ENCODE data around the gene FOXJ2.
A peak's percentile ranks its signal among the peaks of the same experiment; 100 is the strongest.
"Not testable (repeated sequence)": the region's sequence is repeated elsewhere in the genome, so short reads cannot be mapped to it uniquely, and the experiment has no call there.

FOXJ2 gene

DNA sequence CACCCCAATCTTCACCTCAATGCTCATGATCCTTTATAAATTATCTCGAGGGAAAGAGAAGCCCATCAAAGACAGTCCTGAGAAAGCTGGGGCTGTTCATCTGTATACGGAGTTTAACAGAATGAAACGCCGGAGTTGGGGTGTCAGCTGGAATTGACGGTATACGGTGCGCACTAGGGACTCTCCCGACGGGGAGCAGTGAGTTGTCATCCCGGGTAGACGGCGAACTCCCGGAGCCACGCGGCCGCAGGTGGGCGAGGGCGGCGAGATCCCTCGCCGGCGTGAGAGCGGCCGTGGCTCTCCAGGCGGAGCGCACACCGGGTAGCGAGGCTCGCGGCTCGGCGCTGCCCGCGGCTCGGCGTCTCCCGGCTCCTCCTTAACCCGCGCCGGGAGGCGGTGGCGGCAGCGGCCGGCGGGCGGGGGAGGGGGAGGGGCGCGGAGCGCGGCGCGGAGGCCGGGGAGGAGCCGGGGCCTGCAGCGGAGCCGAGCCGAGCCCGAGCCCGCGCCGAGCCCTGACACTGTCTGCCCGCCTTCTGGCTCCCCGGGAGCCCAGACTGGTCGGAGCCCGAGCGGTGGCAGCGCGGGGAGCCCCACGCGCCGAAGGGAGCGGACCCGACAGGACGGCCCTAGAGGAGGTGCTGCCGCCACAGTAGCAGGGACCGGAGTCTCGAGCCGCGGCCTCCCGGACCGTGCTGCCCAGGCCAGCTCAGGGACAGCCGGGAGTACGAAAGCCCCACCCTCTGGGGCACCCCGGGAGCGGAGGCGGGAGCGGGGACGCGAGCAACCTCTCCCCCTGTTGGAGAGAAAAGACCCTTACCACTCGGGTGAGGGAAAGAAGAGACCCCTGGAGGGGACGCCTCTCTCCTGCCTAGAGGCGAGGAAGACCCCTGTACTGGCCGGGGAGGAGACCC lies at the start of gene FOXJ2:
Gene FOXJ2 (plus strand): TSS at position 475 of the 911 bp plus-strand sequence. CDS start 7,117 bp downstream, outside the sequence.
- peak; percentile 75 for DNase-seq (ENCODE audit: low spot score)

DNA sequence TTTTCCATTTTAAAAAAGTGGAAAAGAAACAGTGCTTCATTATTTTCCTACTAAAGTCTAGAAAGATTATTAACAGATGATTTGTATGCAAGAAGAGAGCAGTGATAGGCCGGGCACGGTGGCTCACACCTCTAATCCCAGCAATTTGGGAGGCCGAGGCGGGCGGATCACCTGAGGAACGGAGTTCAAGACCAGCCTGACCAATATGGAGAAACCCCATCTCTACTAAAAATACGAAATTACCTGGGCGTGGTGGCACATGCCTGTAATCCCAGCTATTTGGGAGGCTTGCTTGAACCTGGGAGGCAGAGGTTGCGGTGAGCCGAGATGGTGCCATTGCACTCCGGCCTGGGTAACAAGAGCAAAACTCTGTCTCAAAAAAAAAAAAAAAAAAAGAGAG lies 49.5 kb upstream of the FOXJ2 start:
- DNase-seq (ENCODE audit: low spot score): not testable (repeated sequence)

DNA sequence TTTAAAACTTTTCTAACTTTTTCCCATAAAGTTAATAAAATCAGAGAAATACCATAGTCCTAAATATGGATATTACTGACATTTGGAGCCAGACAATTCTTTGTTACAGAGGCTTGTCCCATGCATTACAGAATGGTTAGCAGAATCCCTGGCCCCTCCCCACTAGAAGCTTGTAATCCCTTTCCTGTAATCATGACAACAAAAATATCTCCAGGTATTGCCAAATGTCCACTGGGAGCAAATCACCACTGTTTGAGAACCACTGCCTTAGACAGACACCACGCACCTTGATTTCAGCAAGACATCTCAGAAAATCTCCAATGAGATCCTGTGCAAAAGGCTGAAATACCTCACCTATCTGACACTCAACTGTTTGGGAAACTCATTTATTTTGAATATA lies 49.1 kb upstream of the FOXJ2 start:
- not testable (repeated sequence) for DNase-seq (ENCODE audit: low spot score)

DNA sequence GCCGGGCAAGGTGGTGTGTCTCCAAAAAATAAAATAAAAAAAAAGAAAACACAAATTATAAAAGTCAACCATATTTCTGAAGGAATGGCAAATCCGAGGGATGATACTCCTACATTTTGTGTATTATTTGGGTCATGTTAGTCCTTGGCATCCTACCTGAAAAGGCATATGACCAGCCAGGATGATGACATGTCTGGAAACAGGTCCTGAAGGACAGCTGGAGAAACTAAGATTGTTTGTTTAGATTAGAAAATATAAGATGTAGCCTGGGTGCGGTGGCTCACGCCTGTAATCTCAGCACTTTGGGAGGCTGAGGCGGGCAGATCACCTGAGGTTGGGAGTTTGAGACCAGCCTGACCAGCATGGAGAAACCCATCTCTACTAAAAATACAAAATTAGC lies 47.6 kb upstream of the FOXJ2 start:
- DNase-seq (ENCODE audit: low spot score): no peak

DNA sequence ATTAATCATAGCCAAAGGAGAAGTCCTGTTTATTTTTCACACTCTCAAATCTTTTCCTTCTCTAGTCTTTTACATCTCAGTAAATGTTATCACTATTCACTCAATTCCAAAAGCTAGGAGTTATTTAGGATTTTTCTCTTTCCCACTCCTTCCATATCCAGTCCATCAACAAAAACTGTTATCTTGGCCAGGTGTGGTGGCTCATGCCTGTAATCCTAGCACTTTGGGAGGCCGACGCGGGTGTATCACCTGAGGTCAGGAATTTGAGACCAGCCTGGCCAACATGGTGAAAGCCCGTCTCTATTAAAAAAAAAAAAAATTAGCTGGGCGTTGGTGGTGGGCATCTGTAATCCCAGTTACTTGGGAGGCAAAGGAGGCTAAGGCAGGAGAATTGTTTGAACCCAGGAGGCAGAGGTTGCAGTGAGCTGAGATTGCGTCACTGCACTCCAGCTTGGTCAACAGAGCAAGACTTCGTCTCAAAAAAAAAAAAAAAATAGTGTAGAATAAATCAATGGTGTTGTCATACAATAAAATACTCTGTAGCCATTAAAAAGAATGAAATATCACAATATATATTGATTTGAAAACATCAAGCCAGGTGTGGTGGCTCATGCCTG lies 46.6 kb upstream of the FOXJ2 start:
- no peak for DNase-seq (ENCODE audit: low spot score)

DNA sequence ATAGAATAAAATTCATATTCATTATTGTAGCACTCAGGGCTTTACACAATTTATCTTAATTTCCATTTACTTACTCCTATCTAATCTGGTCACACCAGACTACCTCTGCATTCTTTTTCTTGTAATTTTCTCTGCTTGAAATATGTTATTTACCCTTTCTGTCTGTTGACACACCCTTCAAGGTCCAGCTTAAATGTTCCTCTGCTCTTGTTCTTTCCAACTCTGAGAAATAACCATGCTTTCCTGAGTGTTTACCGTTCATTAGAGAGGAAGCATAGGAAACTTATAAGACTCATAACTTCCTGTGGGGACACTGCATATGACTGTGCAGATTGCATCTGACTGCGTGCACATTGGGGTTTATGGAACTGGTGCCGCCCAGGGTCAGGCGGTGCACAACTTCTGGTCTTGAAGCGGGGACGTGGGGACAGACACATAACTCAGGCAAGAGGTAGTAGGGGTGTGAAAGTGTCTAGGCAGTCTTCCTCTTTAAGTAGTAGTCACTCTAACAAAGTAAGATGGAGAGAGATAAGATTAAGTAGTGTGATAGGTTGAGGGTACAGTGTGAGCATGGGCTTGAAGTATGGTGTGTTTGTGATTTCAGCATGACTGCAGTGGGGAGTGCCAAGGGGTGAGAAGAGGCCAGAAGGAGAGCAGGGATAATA lies 42.6 kb upstream of the FOXJ2 start:
- DNase-seq (ENCODE audit: low spot score): no peak

DNA sequence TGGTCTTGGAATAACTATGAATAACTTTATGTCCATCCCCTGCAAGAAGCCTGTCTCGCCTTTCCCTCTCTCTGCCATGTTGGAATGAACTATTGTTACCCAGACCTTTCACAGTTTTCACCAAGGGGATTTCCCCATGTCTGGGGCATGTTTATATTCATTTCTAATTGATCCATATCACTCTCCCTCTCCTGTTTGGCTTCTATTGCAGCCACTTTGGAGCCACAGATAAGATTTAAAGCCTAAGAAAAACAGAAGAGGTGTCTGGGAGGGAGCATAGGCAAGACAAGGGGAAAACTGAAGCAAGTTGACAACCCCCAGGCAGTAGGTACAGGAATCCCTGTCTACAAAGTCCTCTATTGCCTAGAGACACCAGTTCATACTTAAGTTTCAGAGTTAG lies 41.0 kb upstream of the FOXJ2 start:
- no peak for DNase-seq (ENCODE audit: low spot score)

DNA sequence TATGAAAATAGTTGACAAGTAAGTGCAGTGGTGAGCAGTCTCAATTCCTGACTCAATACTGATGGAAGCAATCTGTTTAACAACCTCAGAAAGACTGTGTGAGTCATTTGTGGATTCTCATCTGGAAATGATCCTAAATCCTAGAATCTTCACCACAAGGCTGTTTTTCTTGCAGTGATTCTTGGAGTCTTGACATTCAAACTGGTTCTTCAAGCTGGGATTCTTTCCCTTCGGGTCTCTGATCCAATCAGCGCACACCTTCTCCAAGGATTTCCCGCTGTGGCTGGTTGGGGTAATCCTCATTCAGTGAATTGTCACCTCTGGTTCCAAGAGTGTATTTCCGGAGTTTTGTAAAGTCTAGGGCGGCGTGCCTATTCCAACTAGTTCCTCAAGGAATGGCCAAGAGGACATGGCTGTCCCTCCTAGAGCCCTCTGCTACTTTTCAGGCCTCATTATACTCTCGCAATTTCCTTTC lies 37.7 kb upstream of the FOXJ2 start:
- DNase-seq (ENCODE audit: low spot score): peak; percentile 58

DNA sequence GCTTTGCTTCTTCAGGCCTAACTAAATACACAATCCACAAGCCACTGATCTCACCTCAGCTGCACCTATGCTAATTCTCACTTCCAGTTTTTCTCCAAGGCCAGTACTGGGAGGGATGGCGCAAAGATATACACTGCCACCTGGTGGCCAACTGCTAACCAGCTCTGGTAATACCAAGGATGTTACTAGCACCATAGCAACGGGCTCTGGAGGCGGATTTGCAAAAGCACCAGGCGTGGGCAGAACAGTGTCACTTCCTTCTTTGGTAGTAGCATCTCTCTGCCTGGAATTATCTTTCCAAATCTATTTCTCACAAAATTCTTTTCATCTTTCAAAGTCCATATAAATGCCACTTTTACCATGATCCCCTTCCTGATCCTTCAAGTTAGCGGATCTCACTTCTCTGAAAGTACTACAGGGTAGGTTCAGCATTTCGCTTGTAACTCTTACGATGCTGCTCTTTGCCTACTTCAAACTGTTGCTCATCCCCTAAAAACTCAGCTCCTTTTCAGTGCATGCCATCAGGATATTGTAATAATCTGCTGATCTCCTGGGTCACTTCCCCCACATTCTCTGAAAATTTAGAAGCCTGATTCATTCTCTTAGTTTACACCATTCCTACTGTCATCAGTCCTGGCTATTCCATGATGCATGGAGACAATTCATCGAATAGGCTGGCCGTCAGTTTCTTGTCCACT lies 37.1 kb upstream of the FOXJ2 start:
- peak; percentile 80 for DNase-seq (ENCODE audit: low spot score)

DNA sequence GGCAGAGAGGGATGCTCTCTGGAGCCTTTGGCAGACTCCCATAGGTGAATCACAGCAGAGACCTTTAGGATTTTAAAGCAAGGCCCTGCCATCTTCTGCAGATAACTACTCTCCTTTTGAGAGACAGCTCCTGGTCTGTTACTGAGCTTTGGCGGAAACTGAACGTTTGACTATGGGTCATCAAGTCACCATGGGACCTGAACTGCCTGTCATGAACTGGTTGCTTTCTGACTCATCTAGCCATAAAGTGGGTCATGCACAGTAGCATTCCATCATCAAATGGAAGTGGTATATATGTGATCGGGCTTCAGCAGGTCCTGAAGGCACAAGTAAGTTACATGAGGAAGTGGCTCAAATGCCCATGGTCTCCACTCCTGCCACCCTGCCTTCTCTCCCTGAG lies 31.7 kb upstream of the FOXJ2 start:
- peak; percentile 11 for DNase-seq (ENCODE audit: low spot score)

DNA sequence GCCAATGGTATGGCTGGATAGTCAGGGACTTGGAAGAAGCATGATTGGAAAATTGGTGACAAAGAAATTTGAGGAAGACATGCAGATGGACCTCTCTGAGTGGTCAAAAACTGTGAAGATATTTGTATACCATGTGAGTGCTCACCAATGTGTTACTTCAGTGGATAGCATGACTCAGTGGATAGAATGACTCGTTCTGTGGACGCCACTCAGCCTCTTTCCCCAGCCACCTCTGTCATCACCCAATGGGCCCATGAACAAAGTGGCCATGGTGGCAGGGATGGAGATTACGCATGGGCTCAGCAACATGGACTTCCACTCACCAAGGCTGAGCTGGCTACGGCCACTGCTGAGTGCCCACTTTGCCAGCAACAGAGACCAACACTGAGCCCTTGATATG lies 31.0 kb upstream of the FOXJ2 start:
- peak; percentile 28 for DNase-seq (ENCODE audit: low spot score)

DNA sequence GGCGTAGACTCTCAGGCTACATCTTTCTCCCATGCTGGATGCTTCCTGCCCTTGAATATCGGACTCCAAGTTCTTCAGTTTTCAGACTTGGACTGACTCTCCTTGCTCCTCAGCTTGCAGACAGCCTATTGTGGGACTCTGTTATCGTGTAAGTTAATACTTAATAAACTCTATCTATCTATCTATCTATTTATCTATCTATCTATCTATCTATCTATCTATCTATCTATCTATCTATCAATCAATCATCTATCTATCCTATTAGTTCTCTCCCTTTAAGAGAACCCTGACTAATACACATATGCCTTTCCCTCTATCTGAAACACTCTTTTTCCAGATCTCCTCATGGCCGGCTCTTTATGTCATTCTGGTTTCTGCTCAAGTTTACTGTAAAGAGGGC lies 27.6 kb upstream of the FOXJ2 start:
- not testable (repeated sequence) for DNase-seq (ENCODE audit: low spot score)

DNA sequence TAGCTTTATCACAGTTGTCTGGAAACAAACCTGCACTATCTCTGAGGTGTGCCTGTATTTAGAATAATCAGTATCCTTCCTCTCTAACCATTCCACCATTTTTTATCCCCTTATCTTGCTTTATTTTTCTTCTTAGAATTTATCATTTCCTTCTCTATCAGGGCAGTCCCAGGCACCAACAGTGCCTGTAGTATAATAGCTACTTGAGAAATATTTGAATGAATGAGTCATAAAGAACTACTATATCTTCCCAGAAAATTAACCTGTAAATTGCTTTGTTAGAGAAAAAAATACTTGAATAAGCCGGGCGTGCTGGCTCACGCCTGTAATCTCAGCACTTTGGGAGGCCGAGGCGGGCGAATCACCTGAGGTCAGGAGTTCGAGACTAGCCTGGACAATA lies 21.2 kb upstream of the FOXJ2 start:
- peak; percentile 3 for DNase-seq (ENCODE audit: low spot score)

DNA sequence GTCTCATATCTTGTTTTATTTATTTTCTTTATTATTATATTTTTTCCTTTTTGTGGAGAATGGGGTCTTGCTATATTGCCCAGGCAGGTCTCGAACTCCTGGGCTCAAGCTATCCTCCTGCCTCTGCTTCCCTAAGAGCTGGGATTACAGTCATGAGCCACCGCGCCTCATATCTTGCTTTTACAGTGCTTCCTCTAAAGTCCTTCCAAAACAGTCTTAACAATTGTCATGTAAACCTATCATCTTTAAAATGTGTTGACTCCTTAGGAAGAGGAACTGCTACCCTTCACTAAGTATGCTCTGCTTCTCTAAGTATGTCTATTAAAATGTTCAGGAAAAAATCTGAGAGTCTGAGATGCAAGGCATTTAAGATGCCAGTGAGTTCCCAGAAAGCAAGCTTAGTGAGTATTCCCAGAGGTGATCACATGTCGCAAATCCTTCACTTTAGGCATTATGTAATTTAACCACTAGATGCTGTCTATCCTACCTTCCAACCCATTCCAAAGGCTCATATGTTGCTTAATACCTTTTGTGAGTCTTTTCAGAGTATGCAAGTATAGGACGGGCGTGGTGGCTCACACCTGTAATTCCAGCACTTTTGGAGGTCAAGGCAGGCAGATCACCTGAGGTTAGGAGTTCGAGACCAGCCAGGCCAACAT lies 19.7 kb upstream of the FOXJ2 start:
- no peak for DNase-seq (ENCODE audit: low spot score)

DNA sequence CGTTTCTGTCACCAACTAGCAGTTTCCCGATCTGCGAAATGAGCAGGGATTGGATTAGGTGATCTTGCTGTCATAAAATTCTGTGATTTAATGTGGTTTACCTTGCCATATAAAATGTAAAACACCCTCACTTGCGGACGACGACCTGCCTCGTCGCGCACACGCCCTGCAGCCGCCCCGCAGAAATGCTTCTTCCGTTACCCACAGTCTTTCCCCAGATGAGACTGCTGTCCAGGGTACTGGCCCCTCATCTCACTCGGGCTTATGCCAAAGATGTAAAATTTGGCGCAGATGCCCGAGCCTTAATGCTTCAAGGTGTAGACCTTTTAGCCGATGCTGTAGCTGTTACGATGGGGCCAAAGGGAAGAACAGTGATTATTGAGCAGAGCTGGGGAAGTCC lies 17.7 kb upstream of the FOXJ2 start:
- DNase-seq (ENCODE audit: low spot score): no peak

DNA sequence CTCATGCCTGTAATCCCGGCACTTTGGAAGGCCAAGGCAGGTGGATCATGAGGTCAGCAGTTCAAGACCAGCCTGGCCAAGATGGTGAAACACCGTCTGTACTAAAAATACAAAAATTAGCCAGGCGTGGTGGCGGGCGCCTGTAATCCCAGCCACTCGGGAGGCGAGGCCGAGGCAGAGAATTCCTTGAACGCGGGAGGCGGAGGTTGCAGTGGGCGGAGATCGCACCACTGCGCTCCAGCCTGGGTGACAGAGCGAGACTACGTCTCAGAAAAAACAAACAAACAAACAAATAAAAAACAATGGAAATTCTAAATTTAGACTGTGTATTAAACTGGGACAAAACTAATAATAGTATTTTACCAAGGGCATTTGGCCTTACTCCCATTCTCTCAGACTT lies 14.3 kb upstream of the FOXJ2 start:
- not testable (repeated sequence) for DNase-seq (ENCODE audit: low spot score)

DNA sequence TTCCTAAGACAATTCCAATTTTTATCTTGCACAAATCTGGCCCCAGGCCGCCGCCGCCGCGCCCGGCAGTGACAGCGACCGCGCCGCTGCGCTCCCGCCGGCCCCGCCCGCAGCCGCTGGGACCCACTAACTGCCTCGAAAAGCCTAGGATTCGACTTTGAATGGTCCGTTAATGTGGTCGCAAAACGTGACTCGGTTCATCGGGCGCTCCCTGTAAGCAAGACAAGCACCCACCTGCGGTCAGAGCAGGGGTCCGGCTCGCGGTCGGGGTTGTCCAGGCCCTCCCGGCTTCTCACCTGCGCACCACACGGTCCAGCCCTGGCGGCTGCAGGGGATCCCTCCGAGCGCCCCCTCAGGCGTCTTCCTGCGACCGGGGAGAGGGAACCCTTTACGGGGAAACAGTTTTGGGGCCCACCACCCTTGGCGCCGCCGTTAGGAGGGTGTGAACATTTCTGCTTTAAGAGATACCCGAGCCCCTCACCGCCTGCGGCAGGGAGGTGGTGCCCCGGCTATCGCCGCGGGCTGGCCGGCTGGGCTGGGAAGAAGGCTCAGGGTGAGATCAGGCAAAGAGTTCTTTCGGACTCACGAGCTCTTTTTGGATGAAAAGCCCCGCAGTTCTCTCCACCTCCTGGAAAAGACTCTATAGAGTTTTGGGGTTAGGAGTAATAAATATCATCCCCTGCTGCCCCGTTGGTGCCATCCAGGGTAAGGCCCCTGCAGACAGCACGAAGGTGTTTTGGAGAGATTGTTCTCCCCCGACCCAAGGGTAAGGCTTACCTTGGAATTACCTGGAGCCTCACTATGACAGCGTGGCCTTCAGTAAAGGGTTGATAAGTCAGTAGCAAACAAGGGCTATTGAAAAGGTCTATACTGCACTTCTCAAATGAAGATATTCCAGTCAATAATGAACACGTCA lies 13.6 kb upstream of the FOXJ2 start:
- no peak for DNase-seq (ENCODE audit: low spot score)

DNA sequence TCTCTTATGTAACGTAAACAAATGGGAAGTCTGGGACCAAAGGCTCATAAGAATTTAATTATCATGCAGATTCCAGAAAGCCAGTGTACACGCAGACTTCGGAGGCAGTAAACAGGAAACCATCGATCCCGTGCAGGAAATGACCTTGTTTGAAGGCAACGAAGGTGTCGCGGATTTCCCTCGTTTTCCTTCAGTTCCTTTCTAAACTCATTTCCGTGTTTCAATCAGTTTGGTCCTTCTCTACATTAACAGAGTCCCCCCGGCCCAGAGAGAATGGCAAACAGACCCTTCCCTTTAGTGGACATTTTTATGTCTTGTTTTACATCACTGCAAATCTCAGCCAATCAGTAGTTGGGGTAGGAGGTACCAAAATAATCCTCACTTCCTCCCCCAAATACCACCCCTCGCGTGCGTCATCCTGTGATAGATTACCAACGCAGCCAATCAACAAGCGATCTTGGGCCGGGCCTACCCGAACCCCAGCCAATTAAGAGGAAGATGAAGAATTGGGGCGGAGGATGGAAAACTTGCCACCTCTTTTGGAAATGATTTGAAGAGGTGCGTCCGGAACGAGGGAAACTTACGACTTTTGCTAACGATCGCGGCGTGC lies 6.1 kb upstream of the FOXJ2 start:
- peak; percentile 98 for DNase-seq (ENCODE audit: low spot score)

DNA sequence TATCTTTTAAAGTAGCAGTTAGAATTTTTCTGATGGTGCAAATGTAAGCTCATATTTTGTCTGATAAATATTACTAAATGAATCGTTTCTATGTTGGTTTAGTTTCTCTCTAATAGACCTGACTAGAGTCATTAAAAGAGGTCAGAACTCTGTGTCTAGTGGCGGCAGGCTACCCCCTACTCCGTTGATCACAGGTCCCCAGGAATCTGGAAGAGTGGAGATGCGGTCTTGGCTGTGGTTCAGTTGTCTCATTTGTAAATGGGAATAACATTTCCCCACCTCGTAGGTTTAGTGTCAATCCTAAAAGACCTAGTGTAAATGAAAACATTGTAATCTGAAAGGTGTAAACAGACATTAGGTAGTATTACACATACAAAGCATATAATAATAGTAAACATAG lies 4.7 kb upstream of the FOXJ2 start:
- DNase-seq (ENCODE audit: low spot score): no peak

DNA sequence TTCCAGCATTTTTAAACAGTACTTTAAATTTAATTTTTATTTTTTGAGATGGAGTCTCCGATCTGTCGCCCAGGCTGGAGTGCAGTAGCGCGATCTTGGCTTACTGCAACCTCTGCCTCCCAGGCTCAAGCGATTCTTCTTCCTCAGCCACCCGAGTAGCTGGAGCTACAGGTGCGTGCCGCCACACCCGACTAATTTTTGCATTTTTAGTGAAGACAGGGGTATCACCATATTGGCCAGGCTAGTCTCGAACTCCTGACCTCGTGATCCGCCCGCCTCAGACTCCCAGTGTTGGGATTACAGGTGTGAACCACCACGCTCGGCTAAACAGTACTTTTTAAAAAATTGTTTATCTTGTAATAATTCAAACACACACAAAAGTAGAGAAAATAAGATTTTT lies 4.2 kb upstream of the FOXJ2 start:
- DNase-seq (ENCODE audit: low spot score): no peak
